ENCODE measurements around the gene NRG3. TPM values are rescaled to one million over a fixed set of nuclear protein-coding genes. Genes with fewer than 3 reads are reported as not detected.

The NRG3 gene
- total RNA-seq, 1 experiment from 2014 or later, result 0.08 TPM

DNA sequence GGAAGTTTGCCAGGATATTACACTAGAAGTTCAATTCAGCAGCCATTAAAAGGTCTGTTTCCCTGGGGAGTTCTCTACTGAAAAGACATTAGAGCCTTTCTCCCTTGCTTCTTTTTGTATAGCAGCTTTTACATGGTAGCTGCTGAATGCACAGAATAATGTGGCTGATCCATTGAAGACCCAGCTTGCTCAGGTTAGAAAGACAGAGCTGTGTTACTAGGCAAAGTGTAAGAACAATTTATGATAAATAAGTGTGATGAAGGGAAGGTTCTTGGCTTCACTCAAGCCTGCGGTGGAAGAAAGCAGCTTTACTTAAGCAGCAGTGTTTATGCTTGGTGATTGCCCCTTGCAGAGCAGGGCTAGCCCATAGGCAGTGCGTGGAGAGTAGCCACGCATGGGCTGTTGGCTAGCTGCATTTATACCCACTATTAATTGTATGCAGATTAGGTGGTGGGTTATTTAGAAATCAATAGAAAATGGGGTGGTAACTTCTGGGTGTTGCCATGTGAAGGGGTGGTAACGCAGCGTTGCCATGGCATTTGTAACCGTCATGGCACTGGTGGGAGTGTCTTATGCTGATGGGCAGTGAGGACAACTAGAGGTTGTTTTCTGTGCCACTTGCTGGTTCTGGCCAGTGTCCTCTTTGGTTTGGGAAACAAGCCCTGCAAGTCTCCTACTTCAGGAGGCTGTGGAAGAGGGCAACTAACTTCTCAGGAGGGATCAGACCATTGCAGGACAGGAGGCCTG is 942.9 kb downstream of the NRG3 start:
- DNase-seq (ENCODE audit: low read depth, low spot score) (no peak), ATAC-seq (no peak)
- Histone ChIP-seq H3K27me3 (ENCODE audit: control insufficient read depth, insufficient read depth, low read length) (no peaks in the 10 kb centered on the region), H3K27ac (ENCODE audit: low read length) (no peak overlapping the region), H3K9me3 (ENCODE audit: control insufficient read depth, insufficient read depth, low read depth, low read length) (no peaks in the 10 kb centered on the region), H3K36me3 (ENCODE audit: control insufficient read depth, insufficient read depth, low read length) (no peaks in the 10 kb centered on the region), H3K4me3 (ENCODE audit: low read depth in 2 of 2, low read length in 2 of 2) (no peak overlapping the region), H3K4me1 (ENCODE audit: control insufficient read depth, insufficient read depth, low read length) (no peaks in the 10 kb centered on the region)
- TF ChIP-seq SIN3A (IDR thresholded peaks at IDR 0.05; ENCODE audit: borderline replicate concordance, insufficient read depth, low read depth, low read length) (no peak), POLR2AphosphoS5 (IDR thresholded peaks at IDR 0.05; ENCODE audit: low read depth, low read length) (no peak), TCF7L2 (IDR thresholded peaks at IDR 0.05; ENCODE audit: low read depth, low read length) (no peak)
- TF ChIP-seq, protein P1, sequence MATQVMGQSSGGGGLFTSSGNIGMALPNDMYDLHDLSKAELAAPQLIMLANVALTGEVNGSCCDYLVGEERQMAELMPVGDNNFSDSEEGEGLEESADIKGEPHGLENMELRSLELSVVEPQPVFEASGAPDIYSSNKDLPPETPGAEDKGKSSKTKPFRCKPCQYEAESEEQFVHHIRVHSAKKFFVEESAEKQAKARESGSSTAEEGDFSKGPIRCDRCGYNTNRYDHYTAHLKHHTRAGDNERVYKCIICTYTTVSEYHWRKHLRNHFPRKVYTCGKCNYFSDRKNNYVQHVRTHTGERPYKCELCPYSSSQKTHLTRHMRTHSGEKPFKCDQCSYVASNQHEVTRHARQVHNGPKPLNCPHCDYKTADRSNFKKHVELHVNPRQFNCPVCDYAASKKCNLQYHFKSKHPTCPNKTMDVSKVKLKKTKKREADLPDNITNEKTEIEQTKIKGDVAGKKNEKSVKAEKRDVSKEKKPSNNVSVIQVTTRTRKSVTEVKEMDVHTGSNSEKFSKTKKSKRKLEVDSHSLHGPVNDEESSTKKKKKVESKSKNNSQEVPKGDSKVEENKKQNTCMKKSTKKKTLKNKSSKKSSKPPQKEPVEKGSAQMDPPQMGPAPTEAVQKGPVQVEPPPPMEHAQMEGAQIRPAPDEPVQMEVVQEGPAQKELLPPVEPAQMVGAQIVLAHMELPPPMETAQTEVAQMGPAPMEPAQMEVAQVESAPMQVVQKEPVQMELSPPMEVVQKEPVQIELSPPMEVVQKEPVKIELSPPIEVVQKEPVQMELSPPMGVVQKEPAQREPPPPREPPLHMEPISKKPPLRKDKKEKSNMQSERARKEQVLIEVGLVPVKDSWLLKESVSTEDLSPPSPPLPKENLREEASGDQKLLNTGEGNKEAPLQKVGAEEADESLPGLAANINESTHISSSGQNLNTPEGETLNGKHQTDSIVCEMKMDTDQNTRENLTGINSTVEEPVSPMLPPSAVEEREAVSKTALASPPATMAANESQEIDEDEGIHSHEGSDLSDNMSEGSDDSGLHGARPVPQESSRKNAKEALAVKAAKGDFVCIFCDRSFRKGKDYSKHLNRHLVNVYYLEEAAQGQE (IDR thresholded peaks at IDR 0.05; ENCODE audit: insufficient read depth in 1 of 2, low read depth in 2 of 2, low read length in 1 of 2), result no peak
- TF ChIP-seq, protein P2, sequence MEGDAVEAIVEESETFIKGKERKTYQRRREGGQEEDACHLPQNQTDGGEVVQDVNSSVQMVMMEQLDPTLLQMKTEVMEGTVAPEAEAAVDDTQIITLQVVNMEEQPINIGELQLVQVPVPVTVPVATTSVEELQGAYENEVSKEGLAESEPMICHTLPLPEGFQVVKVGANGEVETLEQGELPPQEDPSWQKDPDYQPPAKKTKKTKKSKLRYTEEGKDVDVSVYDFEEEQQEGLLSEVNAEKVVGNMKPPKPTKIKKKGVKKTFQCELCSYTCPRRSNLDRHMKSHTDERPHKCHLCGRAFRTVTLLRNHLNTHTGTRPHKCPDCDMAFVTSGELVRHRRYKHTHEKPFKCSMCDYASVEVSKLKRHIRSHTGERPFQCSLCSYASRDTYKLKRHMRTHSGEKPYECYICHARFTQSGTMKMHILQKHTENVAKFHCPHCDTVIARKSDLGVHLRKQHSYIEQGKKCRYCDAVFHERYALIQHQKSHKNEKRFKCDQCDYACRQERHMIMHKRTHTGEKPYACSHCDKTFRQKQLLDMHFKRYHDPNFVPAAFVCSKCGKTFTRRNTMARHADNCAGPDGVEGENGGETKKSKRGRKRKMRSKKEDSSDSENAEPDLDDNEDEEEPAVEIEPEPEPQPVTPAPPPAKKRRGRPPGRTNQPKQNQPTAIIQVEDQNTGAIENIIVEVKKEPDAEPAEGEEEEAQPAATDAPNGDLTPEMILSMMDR (IDR thresholded peaks at IDR 0.05), result no peak
- no TSS peak for BruUV-seq (replicated peaks)
- CTCF ChIA-PET, result no interaction called here
- POLR2A ChIA-PET, result no interaction called here
- intact Hi-C loops (cut with micrococcal nuclease; ENCODE audit: unreplicated experiment), result no loop called here
- in situ Hi-C loops (cut with HindIII; ENCODE audit: low pct_unique_long_range_greater_than_20kb, low sequenced_read_pairs), result no loop called here

- Histone ChIP-seq H3K4me3 (ENCODE audit: low read depth in 2 of 2, low read length in 2 of 2) (no peak overlapping the region), H3K27ac (ENCODE audit: low read length) (no peak overlapping the region), H3K9me3 (ENCODE audit: control insufficient read depth, insufficient read depth, low read depth, low read length) (no peaks in the 10 kb centered on the region), H3K4me1 (ENCODE audit: control insufficient read depth, insufficient read depth, low read length) (no peaks in the 10 kb centered on the region), H3K36me3 (ENCODE audit: control insufficient read depth, insufficient read depth, low read length) (no peaks in the 10 kb centered on the region), H3K27me3 (ENCODE audit: control insufficient read depth, insufficient read depth, low read length) (no peaks in the 10 kb centered on the region)
- no peak for ATAC-seq
- BruUV-seq (replicated peaks), result no TSS peak
- CTCF ChIA-PET, result no interaction called here
- DNase-seq (ENCODE audit: low read depth, low spot score), result no peak
- intact Hi-C loops (cut with micrococcal nuclease; ENCODE audit: unreplicated experiment), result no loop called here
- in situ Hi-C loops (cut with HindIII; ENCODE audit: low pct_unique_long_range_greater_than_20kb, low sequenced_read_pairs), result no loop called here
- TF ChIP-seq POLR2AphosphoS5 (IDR thresholded peaks at IDR 0.05; ENCODE audit: low read depth, low read length) (no peak), SIN3A (IDR thresholded peaks at IDR 0.05; ENCODE audit: borderline replicate concordance, insufficient read depth, low read depth, low read length) (no peak), TCF7L2 (IDR thresholded peaks at IDR 0.05; ENCODE audit: low read depth, low read length) (no peak)
- TF ChIP-seq, protein P1 (IDR thresholded peaks at IDR 0.05; ENCODE audit: insufficient read depth in 1 of 2, low read depth in 2 of 2, low read length in 1 of 2), result no peak
- TF ChIP-seq, protein P2 (IDR thresholded peaks at IDR 0.05), result no peak
- POLR2A ChIA-PET, result no interaction called here
These were observed 946.0 kb downstream of the NRG3 start for GRCh38 chr10:82821043-82821442.

Data from Panc1 (cell line).